ENCODE data around the gene PSIP1. TPM values are rescaled to one million over a fixed set of nuclear protein-coding genes. Genes with fewer than 3 reads are reported as not detected.

The PSIP1 gene
- total RNA-seq, 1 experiment from 2014 or later: 99.1 TPM

DNA sequence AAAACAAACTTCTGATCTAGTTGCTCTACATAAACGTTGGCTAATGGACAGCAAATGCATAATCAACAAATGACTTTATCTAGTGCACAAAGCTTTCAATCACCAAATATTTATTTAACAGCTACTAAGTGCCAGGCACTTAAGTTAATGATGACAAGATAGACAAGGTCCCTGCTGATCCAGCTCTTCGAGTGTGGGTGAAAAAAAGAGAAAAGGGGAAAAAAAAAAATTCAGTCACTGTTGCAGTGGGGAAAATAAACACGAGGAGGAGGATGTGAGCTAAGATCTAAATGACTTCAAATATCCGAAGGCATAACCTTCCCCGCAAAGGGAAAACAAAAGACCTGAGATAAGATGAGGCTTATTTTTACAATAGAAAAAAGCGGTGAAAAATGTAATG, 9.6 kb downstream of the PSIP1 start:
- no peaks in the 10 kb centered on the region for H3K9me3 ChIP-seq (ENCODE audit: control insufficient read depth in 1 of 2, insufficient read depth in 1 of 2, low read depth in 1 of 2, low read length in 2 of 2)
- no peaks in the 10 kb centered on the region for H3K4me1 ChIP-seq (ENCODE audit: control insufficient read depth in 1 of 2, insufficient read depth in 2 of 2, low read length in 2 of 2)
- peaks cover 97% of the 10 kb centered on the region for H3K79me2 ChIP-seq (ENCODE audit: insufficient read depth, low read length)
- H4K20me1 ChIP-seq (ENCODE audit: insufficient read depth): peaks cover 4% of the 10 kb centered on the region; the same call in 1 of the 2 replicates
- no peak for TF ChIP-seq JUND (IDR thresholded peaks at IDR 0.05)
- TF ChIP-seq, protein P1, sequence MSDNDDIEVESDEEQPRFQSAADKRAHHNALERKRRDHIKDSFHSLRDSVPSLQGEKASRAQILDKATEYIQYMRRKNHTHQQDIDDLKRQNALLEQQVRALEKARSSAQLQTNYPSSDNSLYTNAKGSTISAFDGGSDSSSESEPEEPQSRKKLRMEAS (IDR thresholded peaks at IDR 0.05): no peak
- no peak for TF ChIP-seq CBX3 (IDR thresholded peaks at IDR 0.05; ENCODE audit: low read depth)
- no peak for TF ChIP-seq SRF (IDR thresholded peaks at IDR 0.05; ENCODE audit: low read depth)
- no peak for TF ChIP-seq SIN3A (IDR thresholded peaks at IDR 0.05; ENCODE audit: low read depth)
- no peaks in the 10 kb centered on the region for H3K9me2 ChIP-seq (ENCODE audit: insufficient read depth)
- no peak overlapping the region for H3K27ac ChIP-seq (ENCODE audit: low read depth, low read length)
- ChIA-PET CTCF (no interaction called here), RAD21 (ENCODE audit: low non-redundant PET in 1 of 2, low total read pairs in 2 of 2, uncharacterized antibody in 2 of 2, unreplicated experiment in 2 of 2) (no interaction called here), POLR2A (no interaction called here)
- no peak overlapping the region for H3K4me3 ChIP-seq (replicated peaks in 1 of 2; ENCODE audit: low read depth in 1 of 2, low read length in 2 of 2)
- intact Hi-C loops (cut with micrococcal nuclease): no loop called here
- DNase-seq (ENCODE audit: low read depth, low spot score): no peak
- no peak overlapping the region for H3K4me2 ChIP-seq (ENCODE audit: low read length)
- no peak overlapping the region for H3K9ac ChIP-seq (ENCODE audit: low read length)
- no TSS peak for BruUV-seq (replicated peaks)
- no peak for ATAC-seq
- H3K36me3 ChIP-seq (ENCODE audit: control insufficient read depth in 1 of 2, insufficient read depth in 2 of 2, low read length in 2 of 2): peaks cover 19 to 27% of the 10 kb centered on the region in 2 experiments
- H3K27me3 ChIP-seq (ENCODE audit: insufficient read depth, low read length): no peaks in the 10 kb centered on the region
- no peak overlapping the region for H2AFZ ChIP-seq (ENCODE audit: low read depth, low read length, poor library complexity, severe bottlenecking)

DNA sequence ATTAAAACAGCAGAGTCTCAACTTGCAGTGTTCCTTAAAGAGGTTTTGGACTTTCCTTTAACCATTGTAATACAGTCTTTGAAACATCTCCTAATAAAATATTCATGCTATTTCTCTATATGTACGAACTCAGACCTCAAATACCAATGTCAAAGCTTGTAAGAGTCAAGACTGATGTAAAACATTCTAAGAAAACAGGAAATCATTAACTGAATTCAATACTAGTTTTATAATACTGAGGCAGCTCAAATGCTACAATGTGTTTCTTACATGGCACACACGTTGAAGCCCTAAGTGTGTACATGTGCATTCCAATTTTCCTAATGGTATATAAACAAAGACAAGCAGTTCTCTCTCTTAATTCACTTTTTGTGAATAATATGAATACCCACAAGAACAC, 11.6 kb downstream of the PSIP1 start:
- no peak overlapping the region for H2AFZ ChIP-seq (ENCODE audit: low read depth, low read length, poor library complexity, severe bottlenecking)
- peaks cover 4 to 10% of the 10 kb centered on the region in 2 experiments; a peak in 2 of 4 replicates for H3K36me3 ChIP-seq (ENCODE audit: control insufficient read depth in 1 of 2, insufficient read depth in 2 of 2, low read length in 2 of 2)
- H4K20me1 ChIP-seq (ENCODE audit: insufficient read depth): peaks cover 4% of the 10 kb centered on the region
- no TSS peak for BruUV-seq (replicated peaks)
- ATAC-seq: no peak
- no peaks in the 10 kb centered on the region for H3K27me3 ChIP-seq (ENCODE audit: insufficient read depth, low read length)
- H3K79me2 ChIP-seq (ENCODE audit: insufficient read depth, low read length): peaks cover 97% of the 10 kb centered on the region
- intact Hi-C loops (cut with micrococcal nuclease): no loop called here
- H3K27ac ChIP-seq (ENCODE audit: low read depth, low read length): no peak overlapping the region
- RAD21 ChIA-PET (ENCODE audit: low non-redundant PET in 1 of 2, low total read pairs in 2 of 2, uncharacterized antibody in 2 of 2, unreplicated experiment in 2 of 2): no interaction called here
- no peaks in the 10 kb centered on the region for H3K4me1 ChIP-seq (ENCODE audit: control insufficient read depth in 1 of 2, insufficient read depth in 2 of 2, low read length in 2 of 2)
- no peak overlapping the region for H3K4me2 ChIP-seq (ENCODE audit: low read length)
- DNase-seq (ENCODE audit: low read depth, low spot score): no peak
- POLR2A ChIA-PET: no interaction called here
- no peak overlapping the region for H3K9ac ChIP-seq (ENCODE audit: low read length)
- H3K4me3 ChIP-seq (replicated peaks in 1 of 2; ENCODE audit: low read depth in 1 of 2, low read length in 2 of 2): no peak overlapping the region
- CTCF ChIA-PET: no interaction called here
- no peaks in the 10 kb centered on the region for H3K9me2 ChIP-seq (ENCODE audit: insufficient read depth)
- H3K9me3 ChIP-seq (ENCODE audit: control insufficient read depth in 1 of 2, insufficient read depth in 1 of 2, low read depth in 1 of 2, low read length in 2 of 2): no peaks in the 10 kb centered on the region
- TF ChIP-seq SRF (IDR thresholded peaks at IDR 0.05; ENCODE audit: low read depth) (no peak), POLR2AphosphoS5 (IDR thresholded peaks at IDR 0.05; ENCODE audit: low read depth, low read length) (no peak), EZH2 (IDR thresholded peaks at IDR 0.05) (no peak), EZH2phosphoT487 (IDR thresholded peaks at IDR 0.05; ENCODE audit: borderline replicate concordance) (no peak), SIN3A (IDR thresholded peaks at IDR 0.05; ENCODE audit: low read depth) (no peak), CEBPB (IDR thresholded peaks at IDR 0.05; ENCODE audit: low read depth) (no peak), RAD21 (IDR thresholded peaks at IDR 0.05; ENCODE audit: low read depth) (no peak), ZFX (IDR thresholded peaks at IDR 0.05) (no peak), EGR1 (IDR thresholded peaks at IDR 0.05; ENCODE audit: low read depth) (no peak), POLR2A (IDR thresholded peaks at IDR 0.05; ENCODE audit: borderline replicate concordance, extremely low read depth, insufficient read depth, insufficient read length) (no peak)
- TF ChIP-seq, protein P2, sequence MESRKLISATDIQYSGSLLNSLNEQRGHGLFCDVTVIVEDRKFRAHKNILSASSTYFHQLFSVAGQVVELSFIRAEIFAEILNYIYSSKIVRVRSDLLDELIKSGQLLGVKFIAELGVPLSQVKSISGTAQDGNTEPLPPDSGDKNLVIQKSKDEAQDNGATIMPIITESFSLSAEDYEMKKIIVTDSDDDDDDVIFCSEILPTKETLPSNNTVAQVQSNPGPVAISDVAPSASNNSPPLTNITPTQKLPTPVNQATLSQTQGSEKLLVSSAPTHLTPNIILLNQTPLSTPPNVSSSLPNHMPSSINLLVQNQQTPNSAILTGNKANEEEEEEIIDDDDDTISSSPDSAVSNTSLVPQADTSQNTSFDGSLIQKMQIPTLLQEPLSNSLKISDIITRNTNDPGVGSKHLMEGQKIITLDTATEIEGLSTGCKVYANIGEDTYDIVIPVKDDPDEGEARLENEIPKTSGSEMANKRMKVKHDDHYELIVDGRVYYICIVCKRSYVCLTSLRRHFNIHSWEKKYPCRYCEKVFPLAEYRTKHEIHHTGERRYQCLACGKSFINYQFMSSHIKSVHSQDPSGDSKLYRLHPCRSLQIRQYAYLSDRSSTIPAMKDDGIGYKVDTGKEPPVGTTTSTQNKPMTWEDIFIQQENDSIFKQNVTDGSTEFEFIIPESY (IDR thresholded peaks at IDR 0.05; ENCODE audit: extremely low read depth, insufficient replicate concordance, low read length): no peak
- TF ChIP-seq, protein P3, sequence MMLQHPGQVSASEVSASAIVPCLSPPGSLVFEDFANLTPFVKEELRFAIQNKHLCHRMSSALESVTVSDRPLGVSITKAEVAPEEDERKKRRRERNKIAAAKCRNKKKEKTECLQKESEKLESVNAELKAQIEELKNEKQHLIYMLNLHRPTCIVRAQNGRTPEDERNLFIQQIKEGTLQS (IDR thresholded peaks at IDR 0.05): no peak
- TF ChIP-seq, protein P4, sequence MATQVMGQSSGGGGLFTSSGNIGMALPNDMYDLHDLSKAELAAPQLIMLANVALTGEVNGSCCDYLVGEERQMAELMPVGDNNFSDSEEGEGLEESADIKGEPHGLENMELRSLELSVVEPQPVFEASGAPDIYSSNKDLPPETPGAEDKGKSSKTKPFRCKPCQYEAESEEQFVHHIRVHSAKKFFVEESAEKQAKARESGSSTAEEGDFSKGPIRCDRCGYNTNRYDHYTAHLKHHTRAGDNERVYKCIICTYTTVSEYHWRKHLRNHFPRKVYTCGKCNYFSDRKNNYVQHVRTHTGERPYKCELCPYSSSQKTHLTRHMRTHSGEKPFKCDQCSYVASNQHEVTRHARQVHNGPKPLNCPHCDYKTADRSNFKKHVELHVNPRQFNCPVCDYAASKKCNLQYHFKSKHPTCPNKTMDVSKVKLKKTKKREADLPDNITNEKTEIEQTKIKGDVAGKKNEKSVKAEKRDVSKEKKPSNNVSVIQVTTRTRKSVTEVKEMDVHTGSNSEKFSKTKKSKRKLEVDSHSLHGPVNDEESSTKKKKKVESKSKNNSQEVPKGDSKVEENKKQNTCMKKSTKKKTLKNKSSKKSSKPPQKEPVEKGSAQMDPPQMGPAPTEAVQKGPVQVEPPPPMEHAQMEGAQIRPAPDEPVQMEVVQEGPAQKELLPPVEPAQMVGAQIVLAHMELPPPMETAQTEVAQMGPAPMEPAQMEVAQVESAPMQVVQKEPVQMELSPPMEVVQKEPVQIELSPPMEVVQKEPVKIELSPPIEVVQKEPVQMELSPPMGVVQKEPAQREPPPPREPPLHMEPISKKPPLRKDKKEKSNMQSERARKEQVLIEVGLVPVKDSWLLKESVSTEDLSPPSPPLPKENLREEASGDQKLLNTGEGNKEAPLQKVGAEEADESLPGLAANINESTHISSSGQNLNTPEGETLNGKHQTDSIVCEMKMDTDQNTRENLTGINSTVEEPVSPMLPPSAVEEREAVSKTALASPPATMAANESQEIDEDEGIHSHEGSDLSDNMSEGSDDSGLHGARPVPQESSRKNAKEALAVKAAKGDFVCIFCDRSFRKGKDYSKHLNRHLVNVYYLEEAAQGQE (IDR thresholded peaks at IDR 0.05; ENCODE audit: low read depth): no peak
